Skin of body (tissue), 2 donors: ENCODE measurements around the gene HNRNPK. TPM values are rescaled to one million over a fixed set of nuclear protein-coding genes. Genes with fewer than 3 reads are reported as not detected.

Experiments used
- DNase-seq: peaks from one replicate; lab custom pipeline; 2025; lab: John Stamatoyannopoulos, UW
- total RNA-seq: library from RNA; depleted of rRNA; stranded (reverse); fragments of >200 nt; gene quantifications from one replicate; pipeline ENCODE4 v1.2.3, GENCODE V29; 2014

Gene HNRNPK
- total RNA-seq = 535 TPM

- DNase-seq = peak; percentile 98
These were observed at the start of gene HNRNPK for GRCh38 chr9:83979812-83980394. HNRNPK (minus strand) TSS chr9:83980215; CDS start chr9:83978252, 1,963 bp downstream.

GRCh38 chr9:84027201-84027600 is 47.2 kb upstream of the HNRNPK start:
- no peak for DNase-seq

- no peak for DNase-seq
These were observed 44.1 kb upstream of the HNRNPK start for GRCh38 chr9:84024041-84024575.

GRCh38 chr9:84007662-84008061 is 27.6 kb upstream of the HNRNPK start:
- no peak for DNase-seq

GRCh38 chr9:84003246-84003645 is 23.2 kb upstream of the HNRNPK start:
- DNase-seq = no peak

GRCh38 chr9:84002344-84002743 is 22.3 kb upstream of the HNRNPK start:
- no peak for DNase-seq

- DNase-seq = no peak
These were observed 21.6 kb upstream of the HNRNPK start for GRCh38 chr9:84001621-84002020.

- no peak for DNase-seq
These were observed 20.2 kb upstream of the HNRNPK start for GRCh38 chr9:84000186-84000585.

GRCh38 chr9:83999141-83999918 is 19.3 kb upstream of the HNRNPK start:
- no peak for DNase-seq

- no peak for DNase-seq
These were observed 16.1 kb upstream of the HNRNPK start for GRCh38 chr9:83996126-83996525.

GRCh38 chr9:83992901-83993300 is 12.9 kb upstream of the HNRNPK start:
- DNase-seq = no peak

GRCh38 chr9:83992407-83992806 is 12.4 kb upstream of the HNRNPK start:
- no peak for DNase-seq

- no peak for DNase-seq
These were observed 11.3 kb upstream of the HNRNPK start for GRCh38 chr9:83991355-83991754.

GRCh38 chr9:83988411-83988810 is 8.4 kb upstream of the HNRNPK start:
- DNase-seq = no peak

GRCh38 chr9:83987402-83987791 is 7.4 kb upstream of the HNRNPK start:
- DNase-seq = no peak

- no peak for DNase-seq
These were observed 6.9 kb upstream of the HNRNPK start for GRCh38 chr9:83986765-83987401.

- no peak for DNase-seq
These were observed 6.2 kb upstream of the HNRNPK start for GRCh38 chr9:83986195-83986594.

GRCh38 chr9:83981126-83981871 is 1.3 kb upstream of the HNRNPK start:
- DNase-seq = no peak

- DNase-seq = peak; percentile 98
These were observed 545 bp upstream of the HNRNPK start, which contains the start of gene RMI1 for GRCh38 chr9:83980395-83981125. RMI1 (plus strand) TSS chr9:83980805; CDS start chr9:84000987, 20,182 bp downstream.

- peak; percentile 78 for DNase-seq
These were observed 813 bp downstream of the HNRNPK start for GRCh38 chr9:83978992-83979811.
